HG02884 (cell line): ENCODE results near the gene KRT3.

ENCODE experiments used
- ATAC-seq: cut with Tn5 transposase; IDR thresholded peaks from one replicate; pipeline ENCODE4 v1.9.1; 2021; ENCODE audit warnings: mild to moderate bottlenecking, moderate library complexity; ENCODE audit not compliant: unreplicated experiment

KRT3 gene

GRCh38 chr12:52741375-52742195 lies 54.3 kb downstream of the KRT3 start:
- ATAC-seq: no peak

GRCh38 chr12:52740584-52740983 lies 55.3 kb downstream of the KRT3 start:
- no peak for ATAC-seq

GRCh38 chr12:52739963-52740362 lies 56.0 kb downstream of the KRT3 start:
- no peak for ATAC-seq
